CD4-positive, alpha-beta T cell treated with Interleukin-17A for 4 hours (primary cell): Measurements from ENCODE around the gene ADGRG4.

Experiments
- DNase-seq: peaks from one replicate; pipeline ENCODE4 v3.0.0-alpha.2; 2020; ENCODE audit warnings: mixed read lengths

The ADGRG4 gene

DNA sequence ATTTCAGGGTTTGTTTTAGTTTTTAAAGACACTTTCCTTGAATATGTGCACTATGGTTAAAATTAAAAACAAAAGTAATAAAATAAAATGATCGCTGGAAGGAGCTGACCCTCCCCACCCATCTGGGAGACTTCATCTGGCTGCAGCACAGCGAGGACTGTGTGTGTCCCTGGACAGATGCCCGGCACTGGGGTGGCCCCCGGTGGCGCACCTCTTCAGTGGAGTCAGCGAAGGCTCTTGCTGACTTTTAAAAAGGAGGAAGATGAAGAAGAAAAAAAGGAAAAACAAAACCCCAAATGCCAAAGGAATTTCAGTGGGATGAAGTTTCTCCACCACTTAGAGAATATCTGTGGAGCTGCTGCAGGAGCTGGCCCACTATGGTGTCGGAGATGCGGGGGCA is 5.4 kb upstream of the ADGRG4 start:
- DNase-seq = no peak

DNA sequence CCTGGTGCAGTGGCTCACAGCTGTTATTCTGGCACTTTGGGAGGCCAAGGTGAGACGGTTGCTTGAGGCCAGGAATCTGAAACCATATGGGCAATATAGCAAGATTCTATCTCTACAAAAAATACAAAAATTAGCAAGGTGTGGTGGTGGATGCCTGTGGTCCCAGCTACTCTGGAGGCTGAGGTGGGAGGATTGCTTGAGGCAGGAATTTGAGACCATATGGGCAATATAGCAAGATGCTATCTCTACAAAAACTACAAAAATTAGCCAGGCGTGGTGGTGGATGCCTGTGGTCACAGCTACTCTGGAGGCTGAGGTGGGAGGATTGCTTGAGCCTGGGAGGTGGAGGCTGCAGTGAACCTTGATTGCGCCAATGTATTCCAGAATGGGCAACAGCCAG is 2.3 kb downstream of the ADGRG4 start:
- no peak for DNase-seq

DNA sequence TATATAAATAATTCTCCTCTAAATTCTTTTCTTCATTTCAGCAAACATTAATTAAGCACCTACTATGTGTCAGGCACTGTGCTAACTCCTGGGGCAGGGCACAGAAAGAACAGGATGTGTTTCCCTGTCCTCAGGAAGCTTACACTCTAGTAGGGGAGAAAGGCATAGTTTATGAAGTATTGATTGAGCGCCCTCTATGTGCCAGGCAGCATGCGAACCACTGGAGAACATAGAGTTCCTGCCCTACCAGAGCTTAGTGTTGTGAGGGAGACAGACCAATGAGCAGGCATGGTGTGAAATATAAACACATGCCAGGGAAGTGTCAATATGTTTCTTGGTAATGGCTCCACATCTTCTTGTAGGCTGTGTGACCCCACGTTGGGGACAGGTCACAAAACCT is 3.7 kb downstream of the ADGRG4 start:
- DNase-seq = no peak

DNA sequence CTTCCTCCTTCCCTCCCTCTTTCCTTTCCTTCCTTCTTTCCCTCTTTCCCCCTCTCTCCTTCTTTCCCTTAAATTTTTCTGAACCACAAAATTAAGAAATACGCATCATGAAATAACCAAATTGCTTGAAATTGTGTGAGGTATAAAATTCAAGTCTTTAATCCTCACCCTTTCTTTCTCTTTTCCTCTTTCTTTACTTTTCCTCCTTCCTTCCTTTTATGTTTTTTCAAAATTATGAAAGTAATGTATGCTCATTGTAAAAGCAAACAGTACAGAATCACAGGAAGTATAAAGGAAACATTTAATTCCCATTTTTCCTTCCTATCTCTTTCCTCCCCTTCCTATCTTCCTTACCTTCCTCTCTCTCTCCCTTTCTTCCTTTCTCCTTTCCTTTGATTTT is 5.4 kb downstream of the ADGRG4 start:
- DNase-seq = no peak

DNA sequence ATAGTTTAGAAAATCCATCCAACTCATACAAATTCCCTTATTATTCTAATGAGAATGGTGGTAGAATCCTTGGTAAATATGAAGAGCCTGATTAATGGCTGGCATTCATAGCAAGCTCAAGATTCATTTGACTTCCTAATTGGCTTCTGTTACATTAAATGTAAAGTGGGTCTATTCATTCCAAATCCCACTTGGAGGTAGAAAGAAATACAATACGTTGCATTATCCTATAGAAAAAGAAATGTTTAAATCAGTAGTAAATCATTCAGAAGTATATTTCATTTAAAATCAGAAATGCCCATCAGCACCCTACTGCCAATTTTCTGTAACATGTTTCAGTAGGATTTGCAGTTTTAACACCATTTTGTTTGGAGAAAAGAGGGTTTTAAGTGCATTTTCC is 6.7 kb downstream of the ADGRG4 start:
- no peak for DNase-seq

DNA sequence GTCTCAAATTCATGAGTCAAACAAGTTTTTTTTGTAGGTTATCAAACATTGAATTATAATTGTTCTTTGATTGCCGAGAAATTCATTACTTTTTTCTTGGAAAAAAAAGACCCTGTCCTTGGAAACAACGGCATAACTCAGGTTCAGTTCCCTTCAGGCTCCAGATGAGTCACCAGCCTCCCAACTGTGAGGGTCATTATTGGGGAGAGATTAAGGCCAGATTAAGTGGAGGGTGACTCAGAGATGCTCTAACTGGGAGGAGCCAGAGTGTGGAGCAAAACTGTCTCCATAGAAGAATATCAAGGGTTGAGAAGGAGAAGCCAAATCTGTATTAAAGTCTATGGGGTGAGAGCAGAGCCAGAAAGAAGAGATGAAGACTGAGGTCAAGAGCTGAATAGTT is 9.6 kb downstream of the ADGRG4 start:
- DNase-seq = no peak

DNA sequence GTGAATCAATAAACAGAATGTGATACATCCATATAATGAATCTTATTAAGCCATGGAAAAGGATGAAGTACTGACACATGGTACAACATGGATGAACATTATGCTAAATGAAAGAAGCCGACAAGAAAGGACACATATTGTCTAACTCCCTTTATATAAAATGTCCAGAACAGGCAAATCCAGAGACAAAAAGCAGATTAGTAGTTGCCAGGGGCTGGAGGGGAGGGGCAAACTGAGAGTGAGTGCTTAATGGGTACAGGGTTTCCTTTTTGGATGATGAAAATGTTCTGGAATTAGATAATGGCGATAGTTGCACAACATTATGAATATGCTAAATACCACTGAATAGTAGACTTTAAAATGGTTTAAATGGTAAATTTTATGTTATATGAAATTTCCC is 17.4 kb downstream of the ADGRG4 start:
- no peak for DNase-seq

DNA sequence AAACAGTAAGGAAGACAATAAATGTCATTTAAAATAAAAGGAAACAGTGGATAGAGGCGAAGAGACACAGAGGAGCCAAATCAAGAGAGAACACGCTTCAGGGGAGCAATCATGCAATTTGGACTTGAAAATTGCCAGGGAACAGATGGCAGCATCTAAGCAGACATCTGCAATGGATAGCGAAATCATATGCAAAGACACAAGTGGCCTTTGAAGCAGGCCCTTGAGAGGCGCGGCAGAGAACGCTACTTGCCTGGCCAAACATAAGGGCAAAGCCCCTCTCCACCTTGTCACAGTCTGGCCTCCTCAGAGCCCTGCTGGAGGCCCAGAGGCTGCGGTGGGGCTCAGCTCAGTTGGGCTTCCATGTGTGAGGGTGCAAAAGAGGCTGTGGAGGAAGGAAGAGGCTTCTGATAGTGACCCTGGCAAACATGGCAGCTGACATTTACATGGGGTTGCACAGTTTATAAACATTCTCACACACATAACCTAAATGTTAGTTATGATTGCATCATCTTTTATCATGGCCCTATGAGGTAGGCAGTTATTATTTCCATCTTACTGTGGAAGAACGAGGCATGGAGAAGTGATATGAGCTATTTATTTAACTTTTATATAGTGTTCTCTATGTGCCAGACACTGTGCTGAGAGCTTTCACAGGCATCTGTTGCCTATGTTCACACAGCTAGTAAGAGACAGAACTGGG is 18.3 kb downstream of the ADGRG4 start:
- no peak for DNase-seq

DNA sequence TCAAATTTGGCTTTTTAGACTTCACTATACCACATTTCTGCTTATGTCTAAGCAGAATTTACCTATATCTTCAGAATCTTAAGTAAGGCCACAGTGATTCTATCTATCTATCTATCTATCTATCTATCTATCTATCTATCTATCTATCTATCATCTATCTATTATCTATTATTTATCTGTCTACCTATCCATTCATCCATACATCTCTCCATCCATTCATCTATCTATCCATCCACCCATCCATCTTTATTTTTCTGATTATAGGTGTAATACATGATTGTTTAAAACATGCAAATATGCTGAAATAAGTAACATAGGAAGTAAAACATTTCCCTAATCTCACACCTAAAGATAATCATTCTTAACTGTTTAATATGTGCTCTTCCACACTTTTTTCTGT is 18.8 kb downstream of the ADGRG4 start:
- DNase-seq = no peak

DNA sequence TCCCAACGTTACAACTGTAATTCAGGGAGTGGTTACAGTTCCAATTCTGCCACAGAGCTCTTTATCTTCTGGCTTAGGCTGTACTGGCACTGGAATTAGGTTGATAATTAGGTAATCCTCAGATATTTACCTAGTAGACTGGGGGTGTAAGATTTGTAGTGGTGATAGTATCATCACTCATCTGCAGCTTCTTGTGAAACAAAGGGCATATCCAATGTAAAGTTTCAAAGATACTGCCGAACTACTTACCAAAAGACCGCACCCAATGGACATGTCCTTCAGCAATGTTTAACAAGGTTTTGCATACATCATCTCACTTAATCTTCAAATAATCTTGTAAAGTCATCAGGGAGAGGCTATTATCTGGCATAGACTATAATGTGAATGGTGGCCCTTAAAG is 20.8 kb downstream of the ADGRG4 start:
- no peak for DNase-seq

DNA sequence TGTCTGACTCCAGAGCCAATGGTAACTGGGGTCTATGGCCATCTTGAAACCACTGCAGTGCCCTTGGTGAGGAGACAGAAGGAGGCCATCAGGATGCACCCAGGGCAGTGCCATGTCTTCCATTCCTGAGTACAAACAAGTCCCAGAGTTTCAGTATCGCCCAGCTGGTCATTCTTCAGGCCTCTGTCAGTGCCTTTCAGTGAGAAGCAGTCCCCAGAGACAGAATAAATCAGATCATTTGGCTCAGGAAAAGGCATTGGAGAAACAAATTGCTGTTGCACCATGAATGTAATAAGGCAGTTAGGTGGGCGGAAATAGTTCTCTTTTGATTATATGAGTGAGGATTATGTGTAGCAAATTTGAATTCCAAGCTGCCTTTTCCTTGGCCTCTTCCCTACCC is 21.3 kb downstream of the ADGRG4 start:
- no peak for DNase-seq

DNA sequence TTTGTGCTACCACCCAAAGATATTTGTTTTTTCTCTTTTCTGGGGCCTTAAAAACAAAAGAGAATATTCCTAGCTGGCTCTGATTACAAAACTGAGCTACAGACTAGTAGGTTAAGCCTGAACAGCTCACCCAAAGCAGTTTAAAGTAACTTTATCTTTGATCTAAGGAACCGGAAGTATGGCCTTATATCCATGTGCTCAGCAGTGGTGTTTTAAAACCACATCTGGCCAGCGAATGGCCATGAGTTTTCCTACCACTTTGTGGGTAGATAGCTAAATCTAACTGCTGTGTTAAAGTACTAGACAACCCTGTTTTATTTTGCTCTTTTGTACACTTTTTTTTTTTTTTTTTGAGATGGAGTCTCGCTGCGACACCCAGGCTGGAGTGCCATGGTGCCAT is 24.6 kb downstream of the ADGRG4 start:
- no peak for DNase-seq

DNA sequence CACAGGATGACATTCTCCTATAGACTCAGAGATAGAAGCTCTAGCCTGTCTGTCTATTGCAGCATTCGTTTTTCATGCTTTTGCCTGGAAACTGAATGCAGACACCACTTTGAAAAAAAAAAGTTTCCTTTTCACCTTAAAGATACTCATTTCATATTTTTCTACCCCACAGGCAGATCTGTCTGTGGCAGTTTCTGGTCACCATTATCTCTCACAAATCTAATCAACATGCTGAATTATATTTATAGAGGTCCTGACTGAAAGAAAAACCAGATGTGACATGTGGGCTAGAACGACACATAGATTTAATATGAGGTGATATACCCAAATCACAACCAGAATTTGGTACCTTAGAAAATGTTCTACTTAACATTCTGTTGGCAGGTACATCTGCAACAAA is 28.2 kb downstream of the ADGRG4 start:
- DNase-seq = no peak

DNA sequence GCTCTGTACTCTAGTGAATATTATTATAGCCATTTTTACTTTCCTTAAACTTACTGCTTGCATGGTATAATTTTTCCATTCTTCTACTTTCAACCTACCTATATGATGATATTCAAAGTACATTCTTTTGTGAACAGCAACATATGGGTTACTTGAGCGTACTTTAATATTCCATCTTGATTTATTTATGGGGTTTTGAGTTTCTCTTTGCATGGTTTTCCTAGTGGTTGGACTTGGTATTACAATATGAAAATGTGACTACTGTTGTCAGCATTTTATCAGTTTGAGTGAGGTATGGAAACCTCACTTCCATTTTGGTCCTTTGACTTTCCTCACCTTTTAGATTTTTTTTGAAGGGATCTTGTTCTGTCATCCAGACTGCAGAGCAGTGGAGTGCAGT is 35.9 kb downstream of the ADGRG4 start:
- DNase-seq = no peak

DNA sequence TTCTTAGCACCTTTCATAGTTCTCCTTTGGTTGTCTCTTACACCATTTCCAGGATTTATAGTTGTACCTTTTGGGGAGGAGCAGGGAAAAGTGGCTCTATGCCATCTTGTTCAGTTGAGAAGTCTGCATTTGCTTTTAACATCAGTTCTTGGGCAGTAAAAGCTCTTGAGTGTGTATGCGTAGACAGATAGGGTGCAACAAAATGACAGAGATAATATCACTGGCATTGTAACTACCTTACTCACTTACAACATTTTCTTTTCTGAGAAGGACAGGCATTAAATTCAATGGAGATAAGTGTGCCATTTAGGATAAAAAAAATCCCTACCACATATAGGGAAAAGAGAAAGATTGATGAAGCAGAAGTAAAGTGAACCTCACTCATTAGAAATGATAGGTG is 38.9 kb downstream of the ADGRG4 start:
- DNase-seq = no peak

DNA sequence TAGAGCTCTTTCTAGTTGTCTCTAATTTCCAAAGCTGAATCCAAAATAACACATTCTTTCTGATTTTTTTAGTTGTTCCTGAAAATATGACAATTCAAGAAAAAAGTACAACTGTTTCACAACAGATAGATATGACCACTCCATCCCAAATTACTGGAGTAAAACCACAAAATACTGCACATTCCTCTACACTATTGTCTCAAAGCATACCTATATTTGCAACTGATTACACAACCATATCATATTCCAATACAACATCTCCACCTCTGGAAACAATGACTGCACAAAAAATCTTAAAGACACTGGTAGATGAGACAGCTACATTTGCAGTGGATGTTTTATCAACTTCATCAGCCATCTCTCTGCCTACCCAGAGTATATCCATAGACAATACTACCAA is 43.6 kb downstream of the ADGRG4 start:
- no peak for DNase-seq

DNA sequence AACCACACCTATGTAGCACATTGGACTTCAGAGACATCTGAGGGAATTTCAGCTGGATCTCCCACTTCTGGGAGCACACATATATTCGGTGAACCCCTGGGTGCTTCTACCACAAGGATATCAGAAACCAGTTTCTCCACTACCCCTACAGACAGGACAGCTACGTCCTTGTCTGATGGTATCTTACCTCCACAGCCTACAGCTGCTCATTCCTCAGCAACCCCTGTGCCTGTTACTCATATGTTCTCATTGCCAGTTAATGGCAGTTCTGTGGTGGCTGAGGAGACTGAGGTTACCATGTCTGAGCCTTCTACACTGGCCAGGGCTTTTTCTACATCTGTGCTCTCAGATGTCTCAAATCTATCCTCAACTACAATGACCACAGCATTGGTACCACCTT is 45.7 kb downstream of the ADGRG4 start:
- no peak for DNase-seq

DNA sequence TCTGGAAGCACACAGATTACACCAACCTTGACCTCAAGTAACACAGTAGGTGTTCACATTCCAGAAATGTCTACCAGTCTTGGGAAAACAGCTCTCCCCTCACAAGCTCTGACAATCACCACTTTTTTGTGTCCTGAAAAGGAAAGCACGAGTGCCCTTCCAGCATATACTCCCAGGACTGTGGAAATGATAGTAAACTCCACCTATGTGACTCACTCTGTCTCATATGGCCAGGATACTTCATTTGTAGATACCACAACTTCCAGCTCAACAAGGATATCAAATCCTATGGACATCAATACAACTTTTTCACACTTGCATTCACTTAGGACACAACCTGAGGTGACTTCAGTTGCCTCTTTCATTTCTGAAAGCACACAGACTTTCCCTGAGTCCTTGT is 46.9 kb downstream of the ADGRG4 start:
- no peak for DNase-seq

DNA sequence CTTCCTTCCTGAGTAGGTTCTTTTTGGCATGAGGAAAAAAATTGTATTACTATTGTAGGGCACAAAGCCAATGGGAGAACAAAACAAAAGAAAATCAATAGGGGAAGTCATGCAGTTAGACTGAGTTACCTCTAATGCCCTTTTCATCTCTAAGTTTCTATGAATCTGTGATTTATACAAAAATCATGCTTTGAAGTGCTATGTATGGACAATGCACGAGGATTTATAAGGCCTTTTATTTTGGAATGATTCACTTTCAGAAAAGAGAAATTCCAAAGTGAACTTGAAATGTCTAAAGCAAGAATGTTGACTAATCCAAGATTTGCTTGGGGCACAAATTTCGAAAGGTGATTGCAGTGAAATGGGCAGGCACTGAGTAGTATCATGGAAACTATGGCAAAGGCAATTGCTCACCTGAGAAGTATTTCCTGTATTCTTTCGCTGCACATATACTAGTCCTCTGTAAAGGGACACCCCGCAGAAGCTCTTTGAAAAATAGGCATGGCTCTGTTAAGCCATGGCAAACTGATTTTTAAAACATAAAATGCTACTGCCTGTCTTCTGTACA is 52.8 kb downstream of the ADGRG4 start:
- no peak for DNase-seq

DNA sequence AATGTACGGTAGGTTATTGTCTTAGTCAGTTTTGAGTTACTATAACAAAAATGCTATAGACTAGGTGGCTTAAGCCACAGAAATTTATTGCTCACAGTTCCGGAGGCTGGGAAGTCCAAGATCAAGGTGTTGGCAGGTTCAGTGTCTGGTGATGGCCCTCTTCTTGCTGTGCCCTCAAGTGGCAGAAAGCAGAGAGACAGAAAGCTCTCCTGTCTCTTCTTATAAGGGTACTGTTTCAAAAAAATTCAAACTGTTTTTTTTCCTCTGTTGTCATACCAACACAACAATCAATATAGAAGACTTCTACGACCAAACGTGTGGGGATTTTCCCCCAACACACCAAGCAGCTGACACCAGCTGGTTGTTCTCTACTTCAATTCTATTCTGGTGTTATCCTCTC is 53.4 kb downstream of the ADGRG4 start:
- no peak for DNase-seq

DNA sequence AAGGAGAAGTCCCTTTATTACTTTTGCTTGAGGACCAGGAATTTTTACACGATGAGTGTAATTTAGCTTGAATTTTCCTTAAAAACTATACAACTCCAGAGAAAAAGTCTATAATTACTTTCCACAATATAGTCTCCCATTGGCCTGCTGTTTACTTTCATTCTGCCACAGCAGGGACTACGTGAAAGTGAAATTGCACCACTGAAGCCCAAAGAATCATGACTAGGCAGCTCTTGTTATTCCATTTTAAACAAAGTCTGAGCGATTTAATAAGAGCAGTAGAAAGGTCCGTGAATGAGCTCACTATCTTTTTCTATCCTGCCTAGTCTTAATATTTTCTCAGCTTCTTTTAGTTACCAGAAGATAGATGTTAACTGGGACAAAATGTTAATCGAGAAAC is 68.6 kb downstream of the ADGRG4 start:
- DNase-seq = no peak

DNA sequence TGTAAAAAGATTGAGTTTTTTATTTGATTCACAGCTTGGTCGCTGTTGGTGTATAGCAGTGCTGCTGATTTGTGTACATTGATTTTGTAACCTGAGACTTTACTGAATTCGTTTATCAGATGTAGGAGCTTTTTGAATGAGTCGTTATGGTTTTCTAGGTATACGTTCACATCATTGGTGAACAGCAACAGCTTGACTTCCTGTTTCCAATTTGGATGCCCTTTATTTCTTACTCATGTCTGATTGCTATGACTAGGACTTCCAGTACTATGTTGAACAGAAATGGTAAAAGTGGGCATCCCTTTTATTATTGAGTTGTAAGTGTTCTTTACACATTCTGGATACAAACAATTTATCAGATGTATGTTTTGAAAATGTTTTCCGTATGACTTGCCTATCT is 76.0 kb downstream of the ADGRG4 start:
- DNase-seq = no peak

DNA sequence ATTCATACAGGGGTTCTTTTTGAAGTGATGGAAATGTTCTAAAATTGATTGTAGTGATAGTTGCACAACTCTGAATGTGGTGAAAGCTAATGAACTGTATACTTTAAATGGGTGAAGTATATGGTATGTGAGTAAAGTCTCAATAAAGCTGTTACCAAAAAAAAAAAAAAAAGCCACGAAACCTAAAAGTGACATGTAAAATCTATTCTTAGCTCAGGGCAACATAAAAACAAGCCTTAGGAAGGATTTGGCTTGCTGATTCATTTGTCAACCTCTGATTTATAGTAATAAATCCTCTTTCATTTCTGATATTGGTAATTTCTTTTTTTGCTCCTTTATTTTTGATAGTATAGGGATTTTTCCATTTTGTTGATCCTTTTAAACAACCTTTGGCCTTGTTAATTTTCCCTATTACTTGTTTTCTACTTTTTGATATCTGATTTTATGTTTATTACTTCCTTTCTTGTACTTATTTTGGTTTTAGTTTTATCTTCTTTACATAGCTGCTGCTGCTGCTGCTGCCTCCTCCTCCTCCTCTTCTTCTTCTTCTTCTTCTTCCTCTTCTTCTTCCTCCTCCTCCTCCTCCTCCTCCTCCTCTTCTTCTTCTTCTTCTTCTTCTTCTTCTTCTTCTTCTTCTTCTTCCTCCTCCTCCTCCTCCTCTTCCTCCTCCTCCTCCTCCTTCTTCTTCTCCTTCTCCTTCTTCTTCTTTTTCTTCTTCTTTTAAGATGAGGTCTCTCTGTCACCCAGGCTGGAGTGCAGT is 79.4 kb downstream of the ADGRG4 start:
- DNase-seq = no peak

DNA sequence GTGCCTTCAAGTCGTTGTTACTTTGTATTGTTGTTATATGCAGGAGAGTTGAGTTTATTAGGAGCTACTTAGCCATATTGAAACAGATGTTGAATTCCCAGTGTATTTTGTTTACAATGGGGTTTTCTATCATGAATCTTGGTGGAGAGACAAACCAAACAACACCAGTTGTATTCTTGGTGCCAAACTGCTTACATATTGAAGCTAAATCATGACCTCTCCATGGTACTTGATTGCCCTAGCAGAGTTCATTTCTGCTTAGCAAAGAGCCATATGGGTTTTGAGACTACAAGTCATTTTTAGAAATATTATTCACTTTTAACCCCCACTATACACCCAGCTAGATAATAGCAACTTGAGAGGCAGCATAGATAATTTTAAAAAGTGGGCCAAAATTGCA is 85.4 kb downstream of the ADGRG4 start:
- no peak for DNase-seq

DNA sequence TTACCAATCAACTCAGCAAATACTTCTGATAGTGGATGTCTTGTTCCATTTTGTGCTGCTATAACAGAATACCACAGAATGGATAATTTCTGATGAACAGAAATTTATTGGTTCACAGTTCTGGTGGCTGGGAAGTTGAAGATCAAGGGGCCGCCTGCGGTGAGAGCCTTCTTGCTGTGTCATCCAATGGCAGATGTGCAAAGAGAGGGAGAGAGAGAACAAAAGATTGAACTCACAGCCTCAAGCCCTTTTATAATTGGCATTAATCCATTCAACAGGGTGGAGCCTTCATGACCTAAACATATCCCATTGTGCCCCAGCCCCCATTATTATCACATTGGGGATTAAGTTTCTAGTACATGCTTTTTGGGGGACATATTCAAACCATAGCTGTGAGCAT is 86.1 kb downstream of the ADGRG4 start:
- no peak for DNase-seq
